H1 (cell line): Measurements from ENCODE around the gene TTLL7. TPM values are rescaled to one million over a fixed set of nuclear protein-coding genes. Genes with fewer than 3 reads are reported as not detected.
A peak's percentile ranks its signal among the peaks of the same experiment; 100 is the strongest.

ENCODE experiments used
- CTCF ChIA-PET: fragments of 300-600 bp; sonication (Branson Sonifier 250); formaldehyde crosslinking; loops from one replicate; lab custom pipeline; 2021; ENCODE audit not compliant: partially characterized antibody; lab: Charles Lee
- POLR2A ChIA-PET: fragments of 300-600 bp; sonication (Branson Sonifier 250); formaldehyde crosslinking; loops from one replicate; lab custom pipeline; 2021; ENCODE audit warnings: inconsistent platforms; ENCODE audit not compliant: partially characterized antibody; lab: Charles Lee
- DNase-seq, 2 experiments: peaks; one replicate each; pipeline versions ENCODE4 v3.0.0 to v3.0.0-alpha.2; 2010 to 2022; ENCODE audit warnings: low spot score in 2 of 2, low read depth in 1 of 2, mixed read lengths in 1 of 2
- FAIRE-seq: peaks from 2 replicates; lab custom pipeline; 2011; peaks lifted over from hg19 to GRCh38; lab: Jason Lieb, UNC
- H2AFZ ChIP-seq: 2 replicates; pipeline ENCODE4 v1.8.1; 2012; ENCODE audit warnings: low read length, inconsistent platforms
- H2AK5ac ChIP-seq: 2 replicates; pipeline ENCODE4 v1.6.1; 2013; ENCODE audit warnings: low read depth, low read length
- H2BK120ac ChIP-seq: replicated peaks from 2 replicates; pipeline ENCODE3; 2013; ENCODE audit warnings: low read depth, low read length, inconsistent platforms
- H2BK12ac ChIP-seq: 2 replicates; pipeline ENCODE4 v1.6.1; 2013; ENCODE audit warnings: low read depth, low read length
- H2BK15ac ChIP-seq: 2 replicates; pipeline ENCODE4 v1.6.1; 2013; ENCODE audit warnings: low read length
- H2BK20ac ChIP-seq: 2 replicates; pipeline ENCODE4 v1.6.1; 2013; ENCODE audit warnings: low read length
- H2BK5ac ChIP-seq: 2 replicates; pipeline ENCODE4 v1.6.1; 2013; ENCODE audit warnings: low read depth, low read length
- H3K14ac ChIP-seq: 2 replicates; pipeline ENCODE4 v1.6.1; 2013; ENCODE audit warnings: inconsistent platforms; ENCODE audit not compliant: insufficient read length
- H3K18ac ChIP-seq: 2 replicates; pipeline ENCODE4 v1.6.1; 2013; ENCODE audit warnings: low read length; ENCODE audit errors: extremely low read depth
- H3K23ac ChIP-seq: 2 replicates; pipeline ENCODE4 v1.6.1; 2013; ENCODE audit warnings: inconsistent platforms; ENCODE audit not compliant: insufficient read length
- H3K23me2 ChIP-seq: 2 replicates; pipeline ENCODE4 v1.6.1; 2013; ENCODE audit warnings: low read depth, low read length
- H3K27ac ChIP-seq: 2 replicates; pipeline ENCODE4 v1.6.1; 2011; ENCODE audit warnings: low read depth, low read length, inconsistent platforms
- H3K27me3 ChIP-seq, 4 experiments: replicated peaks in 1 of 4; 1 replicate in 1 of 4; 2 replicates in 3 of 4; pipeline versions ENCODE4 v1.6.1 to v1.8.1; 2011 to 2013; ENCODE audit warnings: low read length in 3 of 4, mild to moderate bottlenecking in 3 of 4, inconsistent platforms in 2 of 4, mixed read lengths in 2 of 4, moderate library complexity in 1 of 4; ENCODE audit not compliant: control insufficient read depth in 3 of 4, insufficient read depth in 3 of 4; ENCODE audit errors: extremely low read depth in 1 of 4
- H3K36me3 ChIP-seq, 4 experiments: 2 replicates each; pipeline versions ENCODE4 v1.6.1 to v1.8.1; 2011 to 2013; ENCODE audit warnings: mild to moderate bottlenecking in 4 of 4, low read length in 3 of 4, moderate library complexity in 2 of 4, control low read depth in 1 of 4, inconsistent platforms in 1 of 4; ENCODE audit not compliant: insufficient read depth in 4 of 4, control insufficient read depth in 2 of 4
- H3K4ac ChIP-seq: replicated peaks from 2 replicates; pipeline ENCODE3; 2013; ENCODE audit warnings: low read length, low read depth, mixed read lengths, inconsistent platforms; ENCODE audit not compliant: insufficient read length
- H3K4me1 ChIP-seq, 4 experiments: replicated peaks in 1 of 4; 1 replicate in 1 of 4; 2 replicates in 3 of 4; pipeline versions ENCODE4 v1.6.1 to v1.8.1; 2011 to 2013; ENCODE audit warnings: low read length in 3 of 4, inconsistent platforms in 2 of 4, mixed read lengths in 1 of 4; ENCODE audit not compliant: insufficient read depth in 4 of 4, control insufficient read depth in 3 of 4
- H3K4me2 ChIP-seq, 2 experiments: 2 replicates each; pipeline versions ENCODE4 v1.6.1 to v1.8.1; 2011 to 2013; ENCODE audit warnings: low read depth in 2 of 2, low read length in 2 of 2, control low read depth in 1 of 2, inconsistent platforms in 1 of 2, mild to moderate bottlenecking in 1 of 2; ENCODE audit not compliant: insufficient read depth in 1 of 2
- H3K4me3 ChIP-seq, 4 experiments: fragments of 200-600, 300-600 bp in 1 of 4; sonication (generic), shearing (Covaris generic), sonication (Bioruptor Twin) in 1 of 4; 2 replicates each; pipeline versions ENCODE4 v1.5.1 to v1.8.1; 2011 to 2016; ENCODE audit warnings: low read length in 4 of 4, low read depth in 3 of 4, control low read depth in 2 of 4, inconsistent platforms in 2 of 4, mild to moderate bottlenecking in 2 of 4, mixed read lengths in 1 of 4, moderate library complexity in 1 of 4; ENCODE audit not compliant: insufficient read depth in 2 of 4; ENCODE audit errors: extremely low read depth in 1 of 4
- H3K56ac ChIP-seq: replicated peaks from 2 replicates; pipeline ENCODE3; 2013; ENCODE audit warnings: low read depth, mild to moderate bottlenecking, mixed read lengths, low read length, inconsistent platforms; ENCODE audit not compliant: insufficient read length
- H3K79me1 ChIP-seq: 2 replicates; pipeline ENCODE4 v1.6.1; 2013; ENCODE audit warnings: low read depth, low read length, control low read depth
- H3K79me2 ChIP-seq, 2 experiments: 2 replicates each; pipeline versions ENCODE4 v1.6.1 to v1.8.1; 2012 to 2013; ENCODE audit warnings: low read length in 2 of 2, mild to moderate bottlenecking in 2 of 2, inconsistent platforms in 1 of 2; ENCODE audit not compliant: insufficient read depth in 2 of 2, control insufficient read depth in 1 of 2
- H3K9ac ChIP-seq, 4 experiments: replicated peaks in 1 of 4; 1 replicate in 1 of 4; 2 replicates in 3 of 4; pipeline versions ENCODE4 v1.6.1 to v1.8.1; 2011 to 2013; ENCODE audit warnings: low read depth in 3 of 4, low read length in 3 of 4, control low read depth in 2 of 4, mild to moderate bottlenecking in 2 of 4, moderate library complexity in 2 of 4, inconsistent platforms in 1 of 4; ENCODE audit errors: extremely low read depth in 1 of 4
- H3K9me3 ChIP-seq, 2 experiments: 2 replicates each; pipeline versions ENCODE4 v1.6.1 to v1.8.1; 2012 to 2013; ENCODE audit warnings: mild to moderate bottlenecking in 2 of 2, moderate library complexity in 2 of 2, control low read depth in 1 of 2, inconsistent platforms in 1 of 2, low read depth in 1 of 2, low read length in 1 of 2, mixed read lengths in 1 of 2; ENCODE audit not compliant: insufficient read depth in 2 of 2
- H4K20me1 ChIP-seq, 2 experiments: replicated peaks in 1 of 2; 2 replicates each; pipeline versions ENCODE3 to v1.8.1; 2011 to 2013; ENCODE audit warnings: inconsistent platforms in 2 of 2, low read length in 2 of 2, mild to moderate bottlenecking in 1 of 2; ENCODE audit not compliant: insufficient read depth in 2 of 2, control insufficient read depth in 1 of 2
- H4K5ac ChIP-seq: 2 replicates; pipeline ENCODE4 v1.6.1; 2013; ENCODE audit warnings: low read length, low read depth, mixed read lengths, inconsistent platforms; ENCODE audit not compliant: insufficient read length
- H4K8ac ChIP-seq: 2 replicates; pipeline ENCODE4 v1.8.0; 2013; ENCODE audit warnings: mild to moderate bottlenecking, moderate library complexity, low read length, inconsistent platforms; ENCODE audit not compliant: insufficient read depth; ENCODE audit errors: extremely low read depth
- H4K91ac ChIP-seq: replicated peaks from 2 replicates; pipeline ENCODE3; 2013; ENCODE audit warnings: low read length, mixed read lengths, inconsistent platforms; ENCODE audit not compliant: insufficient read length
- HDAC2 ChIP-seq, 2 experiments: fragments of 300-600 bp in 1 of 2; sonication (generic) in 1 of 2; IDR thresholded peaks; 2 replicates each; pipeline ENCODE4 v1.6.1; 2011 to 2012; ENCODE audit warnings: low read depth in 2 of 2, low read length in 2 of 2, mild to moderate bottlenecking in 2 of 2, moderate library complexity in 2 of 2, borderline replicate concordance in 1 of 2, inconsistent platforms in 1 of 2
- JUND ChIP-seq: IDR thresholded peaks from 2 replicates; pipeline ENCODE4 v1.6.1; 2011; ENCODE audit warnings: mild to moderate bottlenecking, improper control_type of control experiment, low read length
- MAFK ChIP-seq: IDR thresholded peaks from 2 replicates; pipeline ENCODE4 v1.6.1; 2012; ENCODE audit warnings: low read depth, mild to moderate bottlenecking, improper control_type of control experiment, low read length
- POU5F1 ChIP-seq: IDR thresholded peaks from 2 replicates; pipeline ENCODE4 v1.6.1; 2011; ENCODE audit warnings: low read depth, mild to moderate bottlenecking, low read length, moderate library complexity
- SAP30 ChIP-seq: fragments of 300-600 bp; sonication (generic); IDR thresholded peaks from 2 replicates; pipeline ENCODE4 v1.7.1; 2012; ENCODE audit warnings: low read length, moderate library complexity, mild to moderate bottlenecking, inconsistent platforms; ENCODE audit not compliant: insufficient read depth, insufficient replicate concordance
- TEAD4 ChIP-seq: IDR thresholded peaks from 2 replicates; pipeline ENCODE4 v1.6.1; 2012; ENCODE audit warnings: low read depth, low read length, inconsistent platforms, mixed read lengths
- WGBS, 2 experiments: shearing (Covaris generic) in 1 of 2; methylation state at CpG; one replicate each; pipeline versions ENCODE4 v1.1.6 to v1.1.7; 2013 to 2015; ENCODE audit warnings: low lambda C conversion rate in 2 of 2, mixed read lengths in 2 of 2, inconsistent platforms in 1 of 2, low coverage in 1 of 2, missing lambda C conversion rate in 1 of 2; ENCODE audit not compliant: insufficient replicate concordance in 2 of 2, insufficient coverage in 1 of 2, insufficient read length in 1 of 2; ENCODE audit errors: extremely low coverage in 1 of 2, missing lambda C conversion rate in 1 of 2; 5-methylcytosine and 5-hydroxymethylcytosine counted together
- polyA plus RNA-seq, 7 experiments: library from polyadenylated mRNA; depleted of rRNA in 3 of 7; stranded (reverse) in 5 of 7; unstranded in 2 of 7; fragments of >200 nt in 5 of 7; fragments of 200-250 nt in 2 of 7; gene quantifications; 1 replicate in 5 of 7; 2 replicates in 1 of 7; 4 replicates in 1 of 7; pipeline versions ENCODE4 v1.2.1 to v1.2.3, GENCODE V29; 2011 to 2013; ENCODE audit warnings: missing spikeins in 2 of 7, mixed read lengths in 2 of 7
- total RNA-seq: library from RNA; stranded (reverse); fragmentation: NEBNext Ultra II Directional; extraction: Animal tissue kit (Norgen Biotek cat#: 25700); gene quantifications from 2 replicates; pipeline ENCODE4 v1.2.1, GENCODE V29; 2021

TTLL7 gene
- total and polyA plus RNA-seq, 2 of the 8 experiments (the other 6 are each of a cell fraction or from before 2014, with no cell fraction given), result 1.9 to 7.9 TPM

- Histone ChIP-seq H4K8ac (no peak overlapping the region), H3K36me3 (no peaks in the 10 kb centered on the region), H3K14ac (no peak overlapping the region), H3K4me1 (no peaks in the 10 kb centered on the region), H3K56ac (no peak overlapping the region), H3K79me1 (no peaks in the 10 kb centered on the region), H4K5ac (no peak overlapping the region), H2BK12ac (no peak overlapping the region), H3K4ac (no peak overlapping the region), H2AK5ac (no peak overlapping the region), H3K23ac (no peak overlapping the region), H2BK5ac (no peak overlapping the region), H2BK15ac (no peak overlapping the region), H4K91ac (no peak overlapping the region), H3K79me2 (no peaks in the 10 kb centered on the region), H3K27ac (no peak overlapping the region), H3K4me3 (no peak overlapping the region), H4K20me1 (no peaks in the 10 kb centered on the region), H2BK20ac (no peak overlapping the region), H2BK120ac (no peak overlapping the region), H3K23me2 (no peaks in the 10 kb centered on the region; the same call in 1 of the 2 replicates), H3K4me2 (no peak overlapping the region), H3K18ac (no peak overlapping the region), H2AFZ (no peak overlapping the region), H3K27me3 (no peaks in the 10 kb centered on the region), H3K9ac (no peak overlapping the region), H3K9me3 (no peaks in the 10 kb centered on the region)
- 95% methylated on average over 1 of the region's 1 CpG; no CpG with 5 or more reads in 1 of the 2 experiments for WGBS, 2 experiments
- no peak for DNase-seq
- ChIA-PET CTCF (interaction anchor here (1.2 kb wide), 1 partner anchor 12 kb away, joined by 3 read pairs; no protein-coding TSS in a partner anchor), POLR2A (no interaction called here)
- FAIRE-seq, result no peak
- TF ChIP-seq HDAC2 (IDR thresholded peaks at IDR 0.05; ENCODE audit: borderline replicate concordance in 1 of 2, low read depth in 2 of 2, low read length in 2 of 2) (no peak), TEAD4 (no peak), SAP30 (no peak), JUND (no peak), POU5F1 (no peak), MAFK (peak; percentile 75; the same call in 1 of the 2 replicates)
Observed at GRCh38 chr1:83919872-83920271, 79.1 kb downstream of the TTLL7 start.
